ENCODE data around the gene CBY2.

DNA sequence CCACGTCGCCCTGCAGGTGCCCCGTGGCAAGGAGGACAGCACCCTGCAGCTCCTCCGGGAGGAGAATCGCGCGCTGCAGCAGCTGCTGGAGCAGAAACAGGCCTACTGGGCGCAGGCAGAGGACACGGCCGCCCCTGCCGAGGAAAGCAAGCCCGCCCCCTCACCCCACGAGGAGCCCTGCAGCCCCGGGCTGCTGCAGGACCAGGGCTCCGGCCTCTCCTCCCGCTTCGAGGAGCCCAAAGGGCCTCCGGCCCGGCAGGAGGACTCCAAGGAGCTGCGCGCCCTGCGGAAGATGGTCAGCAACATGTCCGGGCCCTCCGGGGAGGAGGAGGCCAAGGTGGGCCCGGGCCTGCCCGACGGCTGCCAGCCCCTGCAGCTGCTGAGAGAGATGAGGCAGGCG lies 11.6 kb downstream of the CBY2 start:
- TF ChIP-seq SUZ12 (IDR thresholded peaks at IDR 0.05; ENCODE audit: extremely low read depth, insufficient read depth, insufficient read length) (no peak), YY1 (IDR thresholded peaks at IDR 0.05; ENCODE audit: insufficient read depth, insufficient read length) (no peak)
